ENCODE results near the gene CFAP46.

- no peak for TF ChIP-seq CTCF (IDR thresholded peaks at IDR 0.05)
- no peak for TF ChIP-seq EZH2phosphoT487 (IDR thresholded peaks at IDR 0.05)
- no peak for TF ChIP-seq EZH2 (IDR thresholded peaks at IDR 0.05)
Measured at GRCh38 chr10:132957981-132958882, 15.9 kb upstream of the CFAP46 start.
